DND-41 (cell line): Measurements from ENCODE around the gene PAN3.

ENCODE experiments used
- ATAC-seq: fragments of 200-7000 bp; cut with Tn5 transposase; 3 replicates; pipeline ENCODE4 v1.9.1; 2021; ENCODE audit warnings: low read depth; ENCODE audit not compliant: insufficient read depth
- DNase-seq: peaks from one replicate; pipeline ENCODE4 v3.0.0-alpha.2; 2020
- H2AFZ ChIP-seq: 2 replicates; pipeline ENCODE4 v1.6.0; 2012; ENCODE audit warnings: low read depth, low read length
- H3K27ac ChIP-seq: 2 replicates; pipeline ENCODE4 v1.5.1; 2012; ENCODE audit warnings: low read length, inconsistent platforms
- H3K27me3 ChIP-seq: fragments of 200-600 bp; sonication (generic); 2 replicates; pipeline ENCODE4 v1.6.0; 2012; ENCODE audit warnings: low read length, mild to moderate bottlenecking, inconsistent platforms; ENCODE audit not compliant: insufficient read depth, poor library complexity
- H3K36me3 ChIP-seq: 2 replicates; pipeline ENCODE4 v1.5.1; 2012; ENCODE audit warnings: low read length, inconsistent platforms; ENCODE audit not compliant: insufficient read depth
- H3K4me1 ChIP-seq: 2 replicates; pipeline ENCODE4 v1.5.1; 2012; ENCODE audit warnings: mild to moderate bottlenecking, low read length; ENCODE audit not compliant: insufficient read depth
- H3K4me2 ChIP-seq: 2 replicates; pipeline ENCODE4 v1.6.0; 2012; ENCODE audit warnings: mild to moderate bottlenecking, moderate library complexity, low read length, inconsistent platforms; ENCODE audit not compliant: insufficient read depth
- H3K4me3 ChIP-seq, 2 experiments: fragments of 200-600 bp in 1 of 2; shearing (Covaris generic) in 1 of 2; 2 replicates each; pipeline ENCODE4 v1.5.1; 2012 to 2016; ENCODE audit warnings: inconsistent platforms in 2 of 2, low read length in 2 of 2, mild to moderate bottlenecking in 2 of 2, low read depth in 1 of 2, moderate library complexity in 1 of 2
- H3K79me2 ChIP-seq: 2 replicates; pipeline ENCODE4 v1.6.0; 2012; ENCODE audit warnings: low read length, inconsistent platforms; ENCODE audit not compliant: insufficient read depth
- H3K9ac ChIP-seq: 2 replicates; pipeline ENCODE4 v1.6.0; 2012; ENCODE audit warnings: low read depth, mild to moderate bottlenecking, inconsistent platforms, low read length, moderate library complexity
- H3K9me3 ChIP-seq: 2 replicates; pipeline ENCODE4 v1.5.1; 2012; ENCODE audit warnings: low read length, moderate library complexity, mild to moderate bottlenecking, inconsistent platforms; ENCODE audit not compliant: insufficient read depth, severe bottlenecking
- H4K20me1 ChIP-seq: 2 replicates; pipeline ENCODE4 v1.6.0; 2012; ENCODE audit warnings: low read length; ENCODE audit not compliant: insufficient read depth
- EZH2 ChIP-seq: IDR thresholded peaks from 3 replicates; pipeline ENCODE4 v1.6.1; 2012; ENCODE audit warnings: borderline replicate concordance, low read depth, mild to moderate bottlenecking, moderate library complexity, low read length, inconsistent platforms; ENCODE audit not compliant: severe bottlenecking
- TF ChIP-seq, protein P1 (sequence below): IDR thresholded peaks from 2 replicates; pipeline ENCODE4 v1.5.1; 2012; ENCODE audit warnings: borderline replicate concordance, low read length, moderate library complexity, mild to moderate bottlenecking; ENCODE audit not compliant: poor library complexity, severe bottlenecking; ENCODE audit errors: extremely low read depth

The PAN3 gene

DNA sequence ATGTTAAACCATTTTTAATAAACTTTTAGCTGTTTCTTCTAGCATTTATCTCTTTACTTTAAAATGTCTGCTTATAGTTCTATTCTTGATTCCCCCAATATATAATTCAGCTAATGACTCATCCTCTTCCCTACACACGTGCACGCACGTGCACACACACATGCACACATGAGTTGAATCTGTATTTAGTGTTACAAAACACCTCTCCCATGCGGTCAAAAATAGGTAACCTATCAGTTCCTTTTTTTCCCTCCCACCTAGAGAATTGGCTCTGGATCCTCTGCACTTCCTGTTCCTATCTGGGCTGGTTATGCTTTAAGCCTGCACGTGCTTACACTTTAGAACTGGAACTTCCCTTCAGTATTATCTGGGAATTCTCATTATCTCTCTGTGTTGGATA, 144.1 kb downstream of the PAN3 start:
- Histone ChIP-seq H3K27me3 (no peaks in the 10 kb centered on the region), H3K36me3 (peaks cover 73% of the 10 kb centered on the region), H2AFZ (no peak overlapping the region), H3K4me2 (no peak overlapping the region), H3K4me3 (no peak overlapping the region), H3K9me3 (no peaks in the 10 kb centered on the region), H4K20me1 (no peaks in the 10 kb centered on the region), H3K4me1 (no peaks in the 10 kb centered on the region), H3K79me2 (no peaks in the 10 kb centered on the region), H3K9ac (no peak overlapping the region), H3K27ac (no peak overlapping the region)
- DNase-seq (no peak), ATAC-seq (no peak)
- TF ChIP-seq EZH2: no peak
- TF ChIP-seq, protein P1, sequence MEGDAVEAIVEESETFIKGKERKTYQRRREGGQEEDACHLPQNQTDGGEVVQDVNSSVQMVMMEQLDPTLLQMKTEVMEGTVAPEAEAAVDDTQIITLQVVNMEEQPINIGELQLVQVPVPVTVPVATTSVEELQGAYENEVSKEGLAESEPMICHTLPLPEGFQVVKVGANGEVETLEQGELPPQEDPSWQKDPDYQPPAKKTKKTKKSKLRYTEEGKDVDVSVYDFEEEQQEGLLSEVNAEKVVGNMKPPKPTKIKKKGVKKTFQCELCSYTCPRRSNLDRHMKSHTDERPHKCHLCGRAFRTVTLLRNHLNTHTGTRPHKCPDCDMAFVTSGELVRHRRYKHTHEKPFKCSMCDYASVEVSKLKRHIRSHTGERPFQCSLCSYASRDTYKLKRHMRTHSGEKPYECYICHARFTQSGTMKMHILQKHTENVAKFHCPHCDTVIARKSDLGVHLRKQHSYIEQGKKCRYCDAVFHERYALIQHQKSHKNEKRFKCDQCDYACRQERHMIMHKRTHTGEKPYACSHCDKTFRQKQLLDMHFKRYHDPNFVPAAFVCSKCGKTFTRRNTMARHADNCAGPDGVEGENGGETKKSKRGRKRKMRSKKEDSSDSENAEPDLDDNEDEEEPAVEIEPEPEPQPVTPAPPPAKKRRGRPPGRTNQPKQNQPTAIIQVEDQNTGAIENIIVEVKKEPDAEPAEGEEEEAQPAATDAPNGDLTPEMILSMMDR: no peak

DNA sequence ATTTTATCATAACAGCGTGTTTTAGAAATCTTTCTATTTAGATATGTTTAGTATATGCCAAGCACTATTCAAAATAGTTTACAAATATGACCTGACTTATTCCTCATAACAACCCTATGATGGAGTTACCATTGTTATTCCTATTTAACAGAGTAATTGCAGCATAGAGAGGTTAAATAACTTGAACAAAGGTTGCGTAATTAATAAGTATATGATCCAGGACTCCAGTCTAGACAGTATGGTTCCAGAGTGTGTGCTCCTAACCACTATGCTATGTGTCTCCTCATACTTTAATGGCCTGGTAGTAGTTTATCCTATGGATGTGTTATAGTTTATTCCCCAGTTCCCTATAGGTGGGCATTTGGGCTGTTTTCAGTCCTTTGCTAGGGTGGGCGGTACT, 145.3 kb downstream of the PAN3 start:
- no peak for ATAC-seq
- Histone ChIP-seq H4K20me1 (no peaks in the 10 kb centered on the region), H3K4me3 (no peak overlapping the region), H3K27me3 (no peaks in the 10 kb centered on the region), H3K4me2 (no peak overlapping the region), H3K9me3 (no peaks in the 10 kb centered on the region), H3K4me1 (no peaks in the 10 kb centered on the region), H3K36me3 (peaks cover 76% of the 10 kb centered on the region), H3K27ac (no peak overlapping the region), H3K79me2 (no peaks in the 10 kb centered on the region), H2AFZ (no peak overlapping the region), H3K9ac (no peak overlapping the region)
- TF ChIP-seq EZH2: no peak
- no peak for DNase-seq

DNA sequence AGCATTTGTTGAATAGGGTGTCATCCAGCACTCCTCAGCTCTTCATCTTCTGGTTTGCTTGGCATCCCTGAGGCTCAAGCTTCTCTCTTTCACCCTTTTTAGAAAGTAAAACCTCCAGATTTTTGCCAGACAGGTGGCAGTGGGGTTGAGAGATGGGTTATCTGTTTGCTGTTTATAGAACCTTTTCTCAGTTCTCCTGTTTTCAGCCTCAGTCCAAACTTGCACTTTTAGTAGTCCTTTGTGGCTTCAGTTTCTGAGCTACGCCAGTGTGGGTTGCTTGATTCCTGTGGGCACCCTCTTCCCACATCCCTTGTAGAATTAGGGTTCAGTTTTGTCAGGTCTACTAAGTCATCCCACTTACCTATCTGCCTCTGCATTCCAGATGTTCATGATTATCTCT, 147.9 kb downstream of the PAN3 start:
- H4K20me1 ChIP-seq: no peaks in the 10 kb centered on the region
- DNase-seq: no peak
- TF ChIP-seq EZH2: no peak
- TF ChIP-seq, protein P1: no peak
- H2AFZ ChIP-seq: no peak overlapping the region
- H3K4me3 ChIP-seq: no peak overlapping the region
- no peaks in the 10 kb centered on the region for H3K9me3 ChIP-seq
- H3K27me3 ChIP-seq: no peaks in the 10 kb centered on the region
- no peak overlapping the region for H3K9ac ChIP-seq
- peaks cover 73% of the 10 kb centered on the region for H3K36me3 ChIP-seq
- no peak for ATAC-seq
- H3K27ac ChIP-seq: no peak overlapping the region
- H3K4me1 ChIP-seq: no peaks in the 10 kb centered on the region
- no peaks in the 10 kb centered on the region for H3K79me2 ChIP-seq
- no peak overlapping the region for H3K4me2 ChIP-seq

DNA sequence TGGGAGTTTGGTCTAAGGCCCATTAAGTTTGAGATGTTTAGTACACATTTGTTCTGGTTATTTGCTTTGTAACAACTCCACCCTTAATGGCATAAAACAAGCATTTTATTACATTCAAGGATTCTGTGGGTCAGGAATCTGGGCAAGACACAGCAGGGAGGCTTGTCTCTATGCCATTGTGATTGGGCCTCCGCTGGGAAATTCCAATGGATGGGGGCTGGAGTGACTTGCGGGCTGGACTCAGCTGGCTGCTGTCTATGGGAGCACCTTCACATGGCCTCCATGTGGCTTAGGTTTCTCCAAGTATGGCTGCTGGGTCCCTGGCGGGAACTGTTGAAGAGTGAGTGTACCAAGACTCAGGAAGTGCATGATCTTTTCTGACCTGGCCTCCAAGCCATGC, 159.0 kb downstream of the PAN3 start:
- DNase-seq (no peak), ATAC-seq (0 out of 3 replicates have a peak, but pooled peaks have one; percentile 33)
- Histone ChIP-seq H3K4me2 (no peak overlapping the region), H3K9me3 (no peaks in the 10 kb centered on the region), H3K9ac (no peak overlapping the region), H3K4me1 (peaks cover 5% of the 10 kb centered on the region; the same call in 1 of the 2 replicates), H3K27ac (no peak overlapping the region), H3K36me3 (peaks cover 32% of the 10 kb centered on the region), H3K4me3 (no peak overlapping the region), H3K27me3 (no peaks in the 10 kb centered on the region), H4K20me1 (no peaks in the 10 kb centered on the region), H2AFZ (no peak overlapping the region), H3K79me2 (no peaks in the 10 kb centered on the region)
- TF ChIP-seq, protein P1: no peak
- TF ChIP-seq EZH2: no peak
